Body of pancreas (tissue), 4 donors: Measurements from ENCODE around the gene CYP27A1. TPM values are rescaled to one million over a fixed set of nuclear protein-coding genes. Genes with fewer than 3 reads are reported as not detected.

Experiments
- ATAC-seq: fragments of 150-250 bp; one replicate; pipeline ENCODE4 v1.9.1; 2016
- DNase-seq, 4 donors: peaks; one replicate each; pipeline ENCODE4 v3.0.0-alpha.2; 2019
- H3K27ac ChIP-seq, 4 donors: fragments of 200-600 bp; sonication (generic); 1 replicate in 3 of 4; 2 replicates in 1 of 4; pipeline versions ENCODE4 v1.5.1 to v1.6.1; 2016 to 2019; ENCODE audit warnings: mild to moderate bottlenecking in 1 of 4, mixed read lengths in 1 of 4, moderate library complexity in 1 of 4
- H3K27me3 ChIP-seq, 2 donors: fragments of 200-600 bp; sonication (generic); one replicate each; pipeline ENCODE4 v1.6.0; 2016; ENCODE audit warnings: mild to moderate bottlenecking in 1 of 2
- H3K36me3 ChIP-seq, 2 donors: fragments of 200-600 bp; sonication (generic); replicated peaks in 1 of 2; 2 replicates each; pipeline ENCODE4 v1.5.1; 2016; ENCODE audit warnings: low read depth in 2 of 2; ENCODE audit not compliant: insufficient read depth in 1 of 2
- H3K4me1 ChIP-seq: fragments of 200-600 bp; sonication (generic); one replicate; pipeline ENCODE4 v1.6.0; 2016
- H3K4me3 ChIP-seq, 2 donors: fragments of 200-600 bp; sonication (generic); 1 replicate in 1 of 2; 2 replicates in 1 of 2; pipeline ENCODE4 v1.5.1; 2016 to 2019
- H3K9me3 ChIP-seq, 3 donors: fragments of 200-600 bp; sonication (generic); 1 replicate in 2 of 3; 2 replicates in 1 of 3; pipeline ENCODE4 v1.5.1; 2016
- POLR2A ChIP-seq, 3 donors: fragments of 450-650 bp; IDR thresholded peaks; one replicate each; pipeline ENCODE4 v1.6.1; 2016; ENCODE audit warnings: antibody characterized with exemption in 3 of 3, mild to moderate bottlenecking in 2 of 3
- WGBS, 2 donors: methylation state at CpG; one replicate each; pipeline ENCODE4 v1.1.5; 2017; 5-methylcytosine and 5-hydroxymethylcytosine counted together
- intact Hi-C: fragments of 100-400 bp; cut with DNase I; formaldehyde crosslinking; loops from one replicate; pipeline ENCODE4 v1.15.1; 2023
- total RNA-seq, 2 donors: library from RNA; depleted of rRNA; stranded (reverse); fragments of >200 nt; gene quantifications; one replicate each; pipeline ENCODE4 v1.1.0, GENCODE V29; 2016
- TF ChIP-seq, protein P1 (sequence below), 7 experiments: fragments of 450-650 bp in 4 of 7; fragments of 200-600 bp in 3 of 7; sonication (generic) in 3 of 7; IDR thresholded peaks; one replicate each; pipeline ENCODE4 v1.5.1; 2016 to 2019; ENCODE audit warnings: antibody characterized with exemption in 7 of 7

CYP27A1 gene
- total RNA-seq, 2 donors from 2014 or later: 9.3 to 9.9 TPM

DNA sequence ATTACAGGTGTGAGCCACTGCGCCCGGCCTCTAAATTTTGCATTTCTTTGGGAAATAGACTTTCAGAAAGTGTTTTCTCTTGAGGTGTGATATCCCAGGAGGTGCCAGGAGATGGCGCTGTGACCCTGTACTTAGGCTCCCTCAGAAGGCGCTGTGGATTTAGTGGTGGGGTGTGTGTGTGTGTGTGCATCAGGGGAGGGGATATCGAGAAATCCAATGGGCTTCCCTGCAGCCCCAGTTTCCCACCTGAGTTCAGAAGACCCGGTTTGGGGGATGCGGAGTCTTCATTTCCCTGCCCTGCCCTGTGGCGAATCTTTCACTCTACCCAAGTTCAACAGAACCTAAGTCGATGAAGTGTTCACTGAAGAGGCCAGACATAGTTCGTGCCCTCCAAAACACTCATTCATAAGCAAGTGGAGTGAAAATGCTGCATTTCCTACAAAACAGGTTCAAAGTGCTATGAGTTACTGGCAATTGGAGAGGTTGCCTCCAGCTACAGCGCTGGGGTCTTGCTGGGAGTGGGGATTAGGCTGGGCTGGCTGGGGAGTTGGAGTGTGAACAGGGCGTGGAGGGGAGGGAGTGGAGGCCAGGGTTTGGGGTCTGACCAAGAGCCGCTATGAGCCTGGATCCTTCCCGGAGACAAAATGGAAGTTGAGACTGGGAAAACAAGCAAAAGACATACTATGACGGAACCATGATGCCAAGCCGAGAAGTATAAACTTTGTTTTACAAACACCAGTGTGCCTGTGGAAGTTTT, 71.1 kb downstream of the CYP27A1 start:
- no peak overlapping the region for H3K27ac ChIP-seq
- 17 to 19% methylated on average over 14 to 16 of the region's 16 CpGs for WGBS, 2 donors
- no peaks in the 10 kb centered on the region for H3K9me3 ChIP-seq
- peaks cover 8% of the 10 kb centered on the region for H3K4me1 ChIP-seq
- TF ChIP-seq, protein P1, sequence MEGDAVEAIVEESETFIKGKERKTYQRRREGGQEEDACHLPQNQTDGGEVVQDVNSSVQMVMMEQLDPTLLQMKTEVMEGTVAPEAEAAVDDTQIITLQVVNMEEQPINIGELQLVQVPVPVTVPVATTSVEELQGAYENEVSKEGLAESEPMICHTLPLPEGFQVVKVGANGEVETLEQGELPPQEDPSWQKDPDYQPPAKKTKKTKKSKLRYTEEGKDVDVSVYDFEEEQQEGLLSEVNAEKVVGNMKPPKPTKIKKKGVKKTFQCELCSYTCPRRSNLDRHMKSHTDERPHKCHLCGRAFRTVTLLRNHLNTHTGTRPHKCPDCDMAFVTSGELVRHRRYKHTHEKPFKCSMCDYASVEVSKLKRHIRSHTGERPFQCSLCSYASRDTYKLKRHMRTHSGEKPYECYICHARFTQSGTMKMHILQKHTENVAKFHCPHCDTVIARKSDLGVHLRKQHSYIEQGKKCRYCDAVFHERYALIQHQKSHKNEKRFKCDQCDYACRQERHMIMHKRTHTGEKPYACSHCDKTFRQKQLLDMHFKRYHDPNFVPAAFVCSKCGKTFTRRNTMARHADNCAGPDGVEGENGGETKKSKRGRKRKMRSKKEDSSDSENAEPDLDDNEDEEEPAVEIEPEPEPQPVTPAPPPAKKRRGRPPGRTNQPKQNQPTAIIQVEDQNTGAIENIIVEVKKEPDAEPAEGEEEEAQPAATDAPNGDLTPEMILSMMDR (IDR thresholded peaks at IDR 0.05): peak; percentile 35 to 81 (median 64)
- TF ChIP-seq POLR2A (IDR thresholded peaks at IDR 0.05): no peak
- no peaks in the 10 kb centered on the region for H3K36me3 ChIP-seq
- no peak overlapping the region for H3K4me3 ChIP-seq
- DNase-seq: peak; percentile 59 to 74 (median 62)
- H3K27me3 ChIP-seq: no peaks in the 10 kb centered on the region
- peak; percentile 65 for ATAC-seq
- intact Hi-C loops: loop anchor here (10.0 kb wide), 1 partner anchor 148 kb away; no protein-coding TSS in a partner anchor

DNA sequence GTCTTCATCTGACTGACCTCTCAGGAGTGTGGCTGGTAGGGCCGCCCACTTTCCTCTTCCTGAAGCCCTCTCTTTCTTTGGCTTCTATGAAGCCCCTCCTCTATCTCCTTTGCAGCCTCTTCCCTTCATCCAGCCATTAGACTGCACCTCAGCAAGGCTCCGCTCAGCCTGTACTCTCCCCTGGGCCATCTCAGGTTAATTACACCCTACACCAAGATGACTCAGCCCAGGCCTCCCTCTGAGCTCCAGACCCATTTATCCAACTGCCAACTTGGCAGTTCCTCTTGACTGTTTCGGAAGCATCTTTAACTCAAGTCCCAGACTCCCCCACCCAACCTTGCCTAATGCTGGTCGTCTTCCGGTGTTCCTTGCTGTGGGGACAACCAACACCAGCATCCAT, 71.8 kb downstream of the CYP27A1 start:
- Histone ChIP-seq H3K4me3 (no peak overlapping the region), H3K27ac (no peak overlapping the region), H3K36me3 (no peaks in the 10 kb centered on the region), H3K27me3 (no peaks in the 10 kb centered on the region), H3K9me3 (no peaks in the 10 kb centered on the region), H3K4me1 (peaks cover 8% of the 10 kb centered on the region)
- WGBS, 2 donors: 38 to 52% methylated on average over 5 of the region's 5 CpGs
- DNase-seq (no peak), ATAC-seq (no peak)
- intact Hi-C loops: loop anchor here (10.0 kb wide), 1 partner anchor 149 kb away; no protein-coding TSS in a partner anchor
- TF ChIP-seq POLR2A (IDR thresholded peaks at IDR 0.05): no peak
- TF ChIP-seq, protein P1 (IDR thresholded peaks at IDR 0.05): no peak

DNA sequence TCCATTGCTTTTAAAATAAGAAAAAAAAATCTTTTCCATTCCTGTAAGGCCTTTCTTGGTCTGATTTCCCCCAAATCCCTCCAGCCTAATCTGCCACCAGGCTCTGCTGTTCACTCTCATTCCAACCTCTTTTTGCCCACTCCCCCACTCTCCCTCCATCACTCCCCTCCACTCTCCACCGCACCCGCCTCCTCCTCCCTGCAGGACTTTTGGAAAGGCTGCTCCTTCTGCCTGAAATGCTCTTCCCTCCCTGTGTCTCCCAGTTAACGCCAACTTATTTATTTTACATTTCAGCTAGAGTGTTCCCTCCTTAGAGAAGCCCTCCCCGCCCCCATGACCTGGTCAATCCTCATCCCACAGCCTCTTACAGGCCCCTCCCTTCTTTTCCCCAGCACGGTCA, 72.9 kb downstream of the CYP27A1 start:
- H3K27me3 ChIP-seq: peaks cover 0 to 1% of the 10 kb centered on the region in 2 donors
- H3K36me3 ChIP-seq: no peaks in the 10 kb centered on the region
- no peak overlapping the region for H3K27ac ChIP-seq
- 45 to 47% methylated on average over 5 of the region's 5 CpGs for WGBS, 2 donors
- intact Hi-C loops: loop anchor here (10.0 kb wide), 1 partner anchor 150 kb away; no protein-coding TSS in a partner anchor
- DNase-seq (no peak), ATAC-seq (no peak)
- H3K4me1 ChIP-seq: peaks cover 16% of the 10 kb centered on the region
- H3K9me3 ChIP-seq: no peaks in the 10 kb centered on the region
- no peak for TF ChIP-seq POLR2A (IDR thresholded peaks at IDR 0.05)
- TF ChIP-seq, protein P1 (IDR thresholded peaks at IDR 0.05): no peak
- H3K4me3 ChIP-seq: no peak overlapping the region

DNA sequence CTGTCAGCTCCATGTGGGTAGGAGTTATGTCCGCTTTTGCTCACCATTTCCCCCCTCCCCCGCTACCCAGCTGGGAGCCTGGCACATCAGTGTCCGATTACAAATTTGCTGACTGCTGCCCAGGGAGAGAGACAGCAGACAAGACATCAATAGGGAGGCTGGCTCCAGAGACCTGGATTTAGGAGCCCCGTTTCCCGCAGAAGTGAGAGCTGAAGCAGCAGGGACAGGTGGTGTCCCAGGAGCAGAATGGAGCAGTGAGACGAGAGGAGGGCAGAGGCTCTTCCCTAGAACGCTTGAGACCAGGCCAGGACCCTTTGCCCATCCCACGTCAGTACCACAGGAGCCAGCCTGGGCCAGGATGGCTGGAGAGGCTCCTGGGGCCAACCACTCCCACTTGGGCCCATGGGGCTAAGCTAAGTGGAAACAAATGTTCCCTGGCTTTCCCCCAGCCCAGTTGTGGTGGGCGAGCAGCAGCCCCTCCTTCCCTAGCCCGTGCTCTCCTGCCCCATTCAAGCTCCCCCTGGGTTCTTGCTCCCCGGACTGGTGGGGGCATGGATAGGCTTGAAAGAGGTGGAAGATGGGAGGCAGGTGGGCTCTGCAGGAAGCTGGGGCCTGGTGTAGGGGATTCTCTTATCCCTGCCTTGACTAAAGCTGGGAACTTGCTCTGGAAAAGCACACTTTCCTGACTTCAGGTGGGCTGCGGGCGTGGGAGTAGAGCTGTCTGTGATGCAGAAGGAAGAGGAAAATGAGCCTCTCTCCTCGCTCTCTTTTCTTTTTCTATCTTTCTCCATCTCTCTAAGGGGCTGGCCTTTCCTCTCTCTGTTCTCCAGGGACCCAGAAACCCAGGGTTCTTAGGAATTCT, 73.6 kb downstream of the CYP27A1 start:
- Histone ChIP-seq H3K4me3 (no peak overlapping the region), H3K4me1 (peaks cover 23% of the 10 kb centered on the region), H3K27me3 (peaks cover 0 to 8% of the 10 kb centered on the region in 2 donors), H3K36me3 (no peaks in the 10 kb centered on the region), H3K9me3 (no peaks in the 10 kb centered on the region), H3K27ac (no peak overlapping the region)
- intact Hi-C loops: loop anchor here (10.0 kb wide), 1 partner anchor 151 kb away; no protein-coding TSS in a partner anchor
- ATAC-seq: no peak
- WGBS, 2 donors: 34 to 46% methylated on average over 13 to 14 of the region's 14 CpGs
- no peak for DNase-seq
- TF ChIP-seq POLR2A (IDR thresholded peaks at IDR 0.05): no peak
- TF ChIP-seq, protein P1 (IDR thresholded peaks at IDR 0.05): no peak
